ENCODE results near the gene PTPRG. TPM values are rescaled to one million over a fixed set of nuclear protein-coding genes. Genes with fewer than 3 reads are reported as not detected.
A peak's percentile ranks its signal among the peaks of the same experiment; 100 is the strongest.

PTPRG gene
- total RNA-seq, 1 donor from 2014 or later = 11.1 TPM

DNA sequence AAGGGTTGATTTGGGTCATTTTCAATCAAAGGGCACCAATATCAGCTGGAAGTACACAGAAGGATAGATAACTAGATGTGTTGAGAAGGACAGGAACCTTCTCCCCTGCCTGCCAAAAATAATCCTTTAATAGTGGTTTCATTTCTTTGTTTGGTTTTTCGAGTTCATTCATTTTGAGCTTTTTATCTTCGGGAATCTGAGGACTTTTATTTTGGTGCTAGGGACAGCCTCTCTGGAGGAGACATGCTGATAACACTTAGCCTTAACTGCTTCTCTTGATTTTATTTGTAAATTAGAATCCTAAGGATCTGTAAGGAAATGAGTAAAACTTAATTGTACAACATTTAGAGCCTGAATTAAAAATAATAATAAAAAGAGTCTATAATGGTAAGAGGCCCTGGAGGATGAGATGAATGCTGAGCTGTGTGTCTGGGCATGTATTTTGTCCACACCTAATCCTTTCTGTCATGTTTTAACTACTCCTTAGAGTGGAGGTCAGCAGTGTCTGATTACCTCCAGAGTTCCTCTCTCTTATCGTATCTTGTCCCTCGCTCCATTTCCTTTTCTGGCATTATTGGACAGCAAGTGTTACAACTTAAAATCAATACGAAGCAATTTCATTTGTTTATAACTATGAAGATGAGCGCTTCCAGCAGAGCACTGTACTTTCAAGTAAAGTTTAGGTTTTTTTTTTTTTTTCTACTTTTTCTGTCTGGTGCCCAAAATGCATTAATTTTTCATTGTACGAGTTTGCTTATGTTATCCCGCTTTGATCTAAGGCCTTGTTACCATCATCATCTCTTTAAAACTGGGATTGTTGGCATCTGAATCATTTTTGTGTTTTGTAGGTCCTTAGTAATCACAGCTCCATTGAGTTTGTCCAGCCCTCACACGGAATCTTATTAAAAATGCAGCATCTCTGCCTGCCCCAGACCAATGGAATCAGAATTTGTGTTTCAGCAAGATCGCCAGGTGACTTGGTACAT, 22.8 kb downstream of the PTPRG start:
- DNase-seq (ENCODE audit: low read depth) (peak; percentile 33), FAIRE-seq (no peak)
- no peak for TF ChIP-seq CTCF (IDR thresholded peaks at IDR 0.05; ENCODE audit: insufficient read depth, low read length, severe bottlenecking)
- no peaks in the 10 kb centered on the region for H3K27me3 ChIP-seq (ENCODE audit: control insufficient read depth, insufficient read depth, low read length)
- no peak overlapping the region for H3K4me3 ChIP-seq (ENCODE audit: low read depth, low read length)
- no peaks in the 10 kb centered on the region for H3K36me3 ChIP-seq (ENCODE audit: control insufficient read depth, insufficient read depth, low read length)

- DNase-seq (ENCODE audit: low read depth) = peak; percentile 81
- no peaks in the 10 kb centered on the region for H3K36me3 ChIP-seq (ENCODE audit: control insufficient read depth, insufficient read depth, low read length)
Measured at GRCh38 chr3:61589856-61590255, 28.5 kb downstream of the PTPRG start.

GRCh38 chr3:61591300-61591699, 29.9 kb downstream of the PTPRG start:
- H3K4me3 ChIP-seq (ENCODE audit: low read depth, low read length) = no peak overlapping the region
- TF ChIP-seq CTCF (IDR thresholded peaks at IDR 0.05; ENCODE audit: insufficient read depth, low read length, severe bottlenecking) = no peak
- DNase-seq (ENCODE audit: low read depth) (no peak), FAIRE-seq (no peak)
- no peaks in the 10 kb centered on the region for H3K27me3 ChIP-seq (ENCODE audit: control insufficient read depth, insufficient read depth, low read length)
- H3K36me3 ChIP-seq (ENCODE audit: control insufficient read depth, insufficient read depth, low read length) = no peaks in the 10 kb centered on the region

More at GRCh38 chr3:61589856-61590255, 28.5 kb downstream of the PTPRG start:
- no peak for TF ChIP-seq CTCF (IDR thresholded peaks at IDR 0.05; ENCODE audit: insufficient read depth, low read length, severe bottlenecking)
- Histone ChIP-seq H3K27me3 (ENCODE audit: control insufficient read depth, insufficient read depth, low read length) (no peaks in the 10 kb centered on the region), H3K4me3 (ENCODE audit: low read depth, low read length) (no peak overlapping the region)
- FAIRE-seq = no peak

DNA sequence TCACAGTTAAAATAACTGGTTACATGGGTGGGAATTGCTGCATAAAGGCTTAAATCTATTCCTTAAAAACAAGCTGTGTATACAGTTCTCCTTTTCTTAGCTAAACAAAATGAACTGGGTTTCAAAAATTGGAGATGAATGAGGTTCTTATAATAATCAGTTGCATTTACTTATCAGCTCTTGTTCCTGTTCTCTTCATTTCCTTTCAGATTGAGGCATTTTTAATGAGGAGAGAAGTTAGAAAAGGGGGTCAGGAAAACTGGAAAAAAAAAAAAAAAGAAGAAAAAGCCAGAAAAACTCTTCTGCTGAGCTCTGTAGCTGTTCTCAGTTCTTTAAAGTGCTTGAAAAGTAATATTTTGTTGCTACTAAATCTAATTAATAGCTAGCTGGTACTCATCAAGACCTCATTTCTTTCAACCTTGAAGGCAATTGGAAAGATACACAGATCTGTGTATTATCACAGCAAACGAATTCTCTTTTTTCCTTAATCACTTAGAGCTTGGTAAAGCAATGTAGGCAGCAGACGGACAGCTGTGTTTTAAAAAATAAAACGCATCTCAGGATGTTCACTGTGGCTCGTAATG, 32.2 kb downstream of the PTPRG start:
- H3K4me3 ChIP-seq (ENCODE audit: low read depth, low read length) = no peak overlapping the region
- no peaks in the 10 kb centered on the region for H3K27me3 ChIP-seq (ENCODE audit: control insufficient read depth, insufficient read depth, low read length)
- DNase-seq (ENCODE audit: low read depth) (no peak), FAIRE-seq (no peak)
- no peaks in the 10 kb centered on the region for H3K36me3 ChIP-seq (ENCODE audit: control insufficient read depth, insufficient read depth, low read length)
- no peak for TF ChIP-seq CTCF (IDR thresholded peaks at IDR 0.05; ENCODE audit: insufficient read depth, low read length, severe bottlenecking)

- DNase-seq (ENCODE audit: low read depth) (peak; percentile 66), FAIRE-seq (no peak)
- H3K4me3 ChIP-seq (ENCODE audit: low read depth, low read length) = peak overlapping the region; percentile 5
- no peak for TF ChIP-seq CTCF (IDR thresholded peaks at IDR 0.05; ENCODE audit: insufficient read depth, low read length, severe bottlenecking)
- H3K36me3 ChIP-seq (ENCODE audit: control insufficient read depth, insufficient read depth, low read length) = no peaks in the 10 kb centered on the region
- no peaks in the 10 kb centered on the region for H3K27me3 ChIP-seq (ENCODE audit: control insufficient read depth, insufficient read depth, low read length)
Measured at GRCh38 chr3:61594144-61594963, 33.0 kb downstream of the PTPRG start.
